ENCODE results near the gene PPP3CA. TPM values are rescaled to one million over a fixed set of nuclear protein-coding genes. Genes with fewer than 3 reads are reported as not detected.
A peak's percentile ranks its signal among the peaks of the same experiment; 100 is the strongest.

Gene PPP3CA
- total RNA-seq, 2 experiments from 2014 or later: 31.1 to 33.4 TPM

DNA sequence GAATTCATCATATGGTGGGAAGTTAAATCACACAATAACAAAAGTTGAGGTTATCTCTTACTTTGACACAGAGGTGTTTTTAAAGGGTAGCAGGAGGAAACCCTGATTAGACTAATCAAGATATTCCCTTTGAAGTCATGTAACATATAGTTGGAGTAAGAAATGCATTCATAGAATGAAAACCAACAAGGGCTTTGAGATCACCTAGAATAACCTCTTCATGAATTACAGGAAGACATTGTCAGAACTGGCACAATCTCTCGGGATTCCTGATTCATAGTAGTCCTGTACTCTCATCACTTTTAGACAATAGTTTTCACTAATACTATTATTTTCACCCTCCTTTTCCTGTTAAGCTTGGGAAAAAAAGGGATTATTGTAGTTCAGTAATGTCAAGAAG, 170.2 kb downstream of the PPP3CA start:
- ATAC-seq (ENCODE audit: low read depth) (no peak), DNase-seq (no peak)
- Mint-ChIP-seq H3K27me3 (no peaks in the 10 kb centered on the region), H3K4me1 (peaks cover 8% of the 10 kb centered on the region), H3K9me3 (peaks cover 1% of the 10 kb centered on the region), H3K36me3 (peaks cover 3% of the 10 kb centered on the region), H3K27ac (no peak overlapping the region), H3K4me3 (no peak overlapping the region)
- POLR2A ChIA-PET: no interaction called here

- Mint-ChIP-seq H3K27ac (no peak overlapping the region), H3K36me3 (peaks cover 1% of the 10 kb centered on the region), H3K9me3 (peaks cover 1% of the 10 kb centered on the region), H3K4me1 (peaks cover 8% of the 10 kb centered on the region), H3K27me3 (no peaks in the 10 kb centered on the region), H3K4me3 (no peak overlapping the region)
- ATAC-seq (ENCODE audit: low read depth) (no peak), DNase-seq (no peak)
- POLR2A ChIA-PET: no interaction called here
These were observed 171.2 kb downstream of the PPP3CA start for GRCh38 chr4:101175896-101176676.

DNA sequence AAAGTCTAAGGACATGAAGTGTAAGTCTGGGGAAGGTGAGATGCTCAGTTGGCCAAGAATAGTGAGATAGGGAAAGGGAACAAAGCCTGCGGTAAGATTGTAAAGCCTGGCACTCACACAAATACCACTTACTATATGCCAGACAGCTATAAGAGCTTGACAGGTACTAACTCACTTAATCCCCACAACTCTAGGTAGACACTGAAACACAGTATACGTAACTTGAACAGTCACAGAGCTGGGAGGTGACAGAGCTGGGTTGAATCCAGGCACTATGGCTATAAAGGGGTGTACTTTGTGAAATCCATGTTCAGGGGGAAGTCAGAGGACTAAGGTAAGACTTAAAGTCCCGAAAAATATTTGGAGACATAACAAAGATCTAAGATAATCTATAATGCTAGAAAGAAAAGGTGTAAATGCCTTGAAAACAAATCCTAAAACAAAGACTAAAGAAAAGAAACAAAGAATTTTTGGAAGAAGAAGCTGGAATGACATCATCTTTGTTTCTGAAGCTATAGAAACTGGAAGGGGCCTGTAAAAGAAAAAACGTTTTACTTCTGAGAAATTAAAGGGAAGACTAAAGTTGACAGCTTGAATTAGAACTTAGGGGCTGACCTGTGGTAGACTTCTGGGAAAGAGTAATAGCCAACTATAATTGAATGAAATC, 172.5 kb downstream of the PPP3CA start:
- Mint-ChIP-seq H3K27ac (no peak overlapping the region), H3K9me3 (no peaks in the 10 kb centered on the region), H3K4me1 (peaks cover 8% of the 10 kb centered on the region), H3K4me3 (no peak overlapping the region), H3K36me3 (peaks cover 1% of the 10 kb centered on the region), H3K27me3 (no peaks in the 10 kb centered on the region)
- DNase-seq: no peak
- POLR2A ChIA-PET: no interaction called here
- no peak for ATAC-seq (ENCODE audit: low read depth)

DNA sequence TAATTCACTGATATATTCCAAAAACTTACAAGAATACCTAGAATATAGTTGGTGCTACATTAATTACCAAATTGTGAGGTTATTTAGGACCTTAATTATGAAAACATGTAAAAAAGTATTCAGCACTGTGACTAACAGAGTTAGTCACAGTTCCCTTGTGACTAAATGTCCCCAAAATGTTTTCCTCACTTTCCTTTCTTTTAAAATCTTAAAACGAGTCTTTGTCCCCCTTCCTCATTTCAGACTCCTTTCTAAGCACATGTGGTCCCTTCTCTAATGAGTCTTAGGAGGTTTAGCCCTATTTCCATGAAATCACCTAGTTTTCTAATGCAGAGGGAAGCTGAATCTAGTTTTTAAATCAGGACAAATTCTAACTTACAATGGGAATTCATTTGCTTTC, 175.0 kb downstream of the PPP3CA start:
- H3K27me3 Mint-ChIP-seq: no peaks in the 10 kb centered on the region
- H3K36me3 Mint-ChIP-seq: no peaks in the 10 kb centered on the region
- POLR2A ChIA-PET: no interaction called here
- H3K9me3 Mint-ChIP-seq: no peaks in the 10 kb centered on the region
- H3K27ac Mint-ChIP-seq: no peak overlapping the region
- ATAC-seq (ENCODE audit: low read depth) (no peak), DNase-seq (no peak)
- H3K4me1 Mint-ChIP-seq: peaks cover 8% of the 10 kb centered on the region
- no peak overlapping the region for H3K4me3 Mint-ChIP-seq

DNA sequence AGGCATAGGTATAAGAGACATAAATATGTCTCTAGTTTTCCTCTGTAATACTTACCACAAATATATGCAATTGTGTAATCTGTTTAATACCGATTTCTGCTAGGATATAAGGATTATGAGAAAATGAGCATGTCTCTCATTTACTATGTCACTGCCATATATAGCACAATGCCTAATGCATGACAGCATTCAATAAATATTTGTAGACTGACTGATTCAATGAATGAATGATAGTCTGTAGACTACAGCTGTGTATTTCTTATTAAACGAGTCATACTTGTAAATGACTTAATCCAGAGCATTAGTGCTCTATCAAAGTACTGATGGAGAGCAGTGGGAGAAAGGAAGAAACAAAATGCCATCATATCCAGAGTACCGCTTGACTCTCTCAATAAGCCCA, 175.6 kb downstream of the PPP3CA start:
- POLR2A ChIA-PET: no interaction called here
- peaks cover 7% of the 10 kb centered on the region for H3K4me1 Mint-ChIP-seq
- no peaks in the 10 kb centered on the region for H3K36me3 Mint-ChIP-seq
- no peak for DNase-seq
- no peak overlapping the region for H3K27ac Mint-ChIP-seq
- H3K4me3 Mint-ChIP-seq: no peak overlapping the region
- no peak for ATAC-seq (ENCODE audit: low read depth)
- no peaks in the 10 kb centered on the region for H3K9me3 Mint-ChIP-seq
- H3K27me3 Mint-ChIP-seq: no peaks in the 10 kb centered on the region

DNA sequence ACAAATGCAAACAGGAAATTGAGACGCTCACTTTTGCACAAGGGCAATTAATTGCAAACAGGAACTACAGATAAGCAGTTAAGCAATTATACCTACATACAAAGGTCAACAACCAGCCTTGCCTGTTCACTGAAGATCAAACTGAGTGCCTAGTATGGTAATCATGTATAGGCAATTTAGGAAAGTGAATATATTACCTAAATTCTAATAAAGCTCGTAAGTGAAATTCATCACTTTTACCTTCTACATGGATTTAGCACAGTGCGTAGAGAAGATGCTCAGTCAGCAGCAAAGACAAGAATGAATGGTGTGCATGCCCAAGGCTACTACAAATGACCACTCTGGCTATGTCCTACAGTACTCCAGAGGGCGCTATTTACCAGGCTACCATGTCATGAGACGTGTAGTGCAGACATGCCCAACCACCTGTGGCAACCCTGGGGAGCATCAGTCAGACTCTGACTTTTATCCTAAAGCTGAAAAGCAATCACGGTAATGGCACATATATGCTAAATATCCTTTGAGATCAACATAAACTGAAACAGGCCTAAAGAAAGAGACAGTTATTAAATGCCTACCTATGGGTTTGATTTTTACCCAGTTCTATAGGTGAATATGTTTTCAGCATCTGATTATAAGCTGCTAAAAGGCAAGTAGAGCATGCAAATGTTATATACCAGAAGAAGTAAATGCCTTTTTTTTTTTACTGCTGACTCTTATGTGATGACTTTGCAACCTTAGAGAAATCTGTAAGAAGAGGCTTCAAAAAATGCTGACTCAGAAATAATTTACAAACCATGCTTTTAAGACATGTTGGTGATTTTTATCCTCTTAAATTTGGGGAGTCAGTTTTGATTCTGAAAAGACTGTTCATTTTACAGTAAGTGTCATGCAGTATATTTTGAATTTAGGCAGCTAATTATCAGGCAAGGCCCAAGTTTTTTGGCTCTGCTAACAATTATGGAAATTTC, 178.0 kb downstream of the PPP3CA start:
- Mint-ChIP-seq H3K27ac (no peak overlapping the region), H3K4me1 (no peaks in the 10 kb centered on the region), H3K27me3 (peaks cover 3% of the 10 kb centered on the region), H3K9me3 (no peaks in the 10 kb centered on the region), H3K4me3 (no peak overlapping the region), H3K36me3 (no peaks in the 10 kb centered on the region)
- peak; percentile 94 for ATAC-seq (ENCODE audit: low read depth)
- POLR2A ChIA-PET: no interaction called here
- peak; percentile 31 for DNase-seq

- POLR2A ChIA-PET: no interaction called here
- no peak overlapping the region for H3K27ac Mint-ChIP-seq
- no peak for ATAC-seq (ENCODE audit: low read depth)
These were observed 183.4 kb downstream of the PPP3CA start for GRCh38 chr4:101163936-101164335.

DNA sequence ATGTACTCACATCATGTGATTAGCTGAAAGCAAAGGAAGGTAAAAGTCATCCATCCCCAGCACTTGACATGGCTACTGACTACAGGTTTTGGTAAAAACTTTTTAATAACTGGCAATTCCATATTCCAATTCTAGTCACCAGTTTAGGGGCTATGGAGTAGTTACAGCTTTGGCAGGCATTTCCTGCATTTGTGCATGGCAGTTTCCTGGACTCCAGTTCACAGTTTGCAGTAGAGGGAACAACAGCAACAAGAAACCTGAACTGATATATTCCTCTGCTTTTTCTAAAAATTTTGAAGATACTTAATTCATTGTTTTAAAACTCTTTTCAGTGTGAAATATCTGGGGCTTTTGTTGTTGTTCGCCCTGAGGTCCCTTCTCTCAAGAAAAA, 184.3 kb downstream of the PPP3CA start:
- Mint-ChIP-seq H3K36me3 (no peaks in the 10 kb centered on the region), H3K4me3 (no peak overlapping the region), H3K9me3 (no peaks in the 10 kb centered on the region), H3K27ac (no peak overlapping the region), H3K27me3 (peaks cover 3% of the 10 kb centered on the region), H3K4me1 (peaks cover 3% of the 10 kb centered on the region)
- ATAC-seq (ENCODE audit: low read depth) (no peak), DNase-seq (no peak)
- POLR2A ChIA-PET: no interaction called here

More at GRCh38 chr4:101163936-101164335, 183.4 kb downstream of the PPP3CA start:
- H3K9me3 Mint-ChIP-seq: no peaks in the 10 kb centered on the region
- H3K27me3 Mint-ChIP-seq: peaks cover 3% of the 10 kb centered on the region
- H3K4me1 Mint-ChIP-seq: peaks cover 3% of the 10 kb centered on the region
- no peak for DNase-seq
- no peaks in the 10 kb centered on the region for H3K36me3 Mint-ChIP-seq
- H3K4me3 Mint-ChIP-seq: no peak overlapping the region

GRCh38 chr4:101160792-101161592, 186.3 kb downstream of the PPP3CA start:
- Mint-ChIP-seq H3K4me1 (peaks cover 12% of the 10 kb centered on the region), H3K36me3 (no peaks in the 10 kb centered on the region), H3K27ac (no peak overlapping the region), H3K4me3 (no peak overlapping the region), H3K9me3 (no peaks in the 10 kb centered on the region), H3K27me3 (peaks cover under 1% of the 10 kb centered on the region)
- DNase-seq (no peak), ATAC-seq (ENCODE audit: low read depth) (no peak)
- POLR2A ChIA-PET: no interaction called here

- H3K9me3 Mint-ChIP-seq: no peaks in the 10 kb centered on the region
- no peak overlapping the region for H3K27ac Mint-ChIP-seq
These were observed 188.8 kb downstream of the PPP3CA start for GRCh38 chr4:101158507-101158906.

DNA sequence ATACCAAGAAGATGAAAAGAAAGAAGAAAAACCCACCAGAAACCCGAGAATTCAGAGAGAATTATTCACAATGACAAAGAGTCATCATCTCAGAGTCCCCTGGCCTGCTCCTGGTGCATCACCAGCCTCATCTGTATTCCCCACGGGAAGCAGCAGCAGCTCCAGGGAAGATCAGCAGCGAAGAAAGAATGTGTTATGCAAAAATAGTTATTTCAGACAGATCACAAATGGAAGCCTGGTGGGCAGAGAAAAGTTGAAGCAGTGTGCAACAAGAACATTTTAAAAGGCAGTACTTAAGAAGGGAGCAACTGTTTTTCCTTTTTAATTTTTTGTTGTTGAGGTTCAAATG, 189.2 kb downstream of the PPP3CA start:
- ATAC-seq (ENCODE audit: low read depth): no peak
- no peaks in the 10 kb centered on the region for H3K36me3 Mint-ChIP-seq
- H3K4me3 Mint-ChIP-seq: no peak overlapping the region
- no peaks in the 10 kb centered on the region for H3K9me3 Mint-ChIP-seq
- POLR2A ChIA-PET: no interaction called here
- no peaks in the 10 kb centered on the region for H3K27me3 Mint-ChIP-seq
- no peak for DNase-seq
- peaks cover 19% of the 10 kb centered on the region for H3K4me1 Mint-ChIP-seq
- no peak overlapping the region for H3K27ac Mint-ChIP-seq

More at GRCh38 chr4:101158507-101158906, 188.8 kb downstream of the PPP3CA start:
- ATAC-seq (ENCODE audit: low read depth) (no peak), DNase-seq (no peak)
- POLR2A ChIA-PET: no interaction called here
- Mint-ChIP-seq H3K4me1 (peaks cover 18% of the 10 kb centered on the region), H3K27me3 (no peaks in the 10 kb centered on the region), H3K36me3 (no peaks in the 10 kb centered on the region), H3K4me3 (no peak overlapping the region)

- Mint-ChIP-seq H3K36me3 (no peaks in the 10 kb centered on the region), H3K9me3 (no peaks in the 10 kb centered on the region), H3K27ac (no peak overlapping the region), H3K4me1 (peaks cover 19% of the 10 kb centered on the region), H3K27me3 (no peaks in the 10 kb centered on the region), H3K4me3 (no peak overlapping the region)
- ATAC-seq (ENCODE audit: low read depth): no peak
- POLR2A ChIA-PET: no interaction called here
- no peak for DNase-seq
These were observed 189.8 kb downstream of the PPP3CA start for GRCh38 chr4:101157415-101158133.

All from activated naive CD8-positive, alpha-beta T cell treated with anti-CD3 and anti-CD28 coated beads, Interleukin-2, amount 10 ng/mL, durations not matched to agents 7 days and 5 days (primary cell).